GM10248 (cell line): ENCODE results near the gene DCLK1.

Experiments
- CTCF ChIA-PET: fragments of 300-600 bp; sonication (Branson Sonifier 250); formaldehyde crosslinking; extraction: SDS; loops from one replicate; lab custom pipeline; 2021; ENCODE audit warnings: antibody characterized with exemption; lab: Yijun Ruan, JAX
- POLR2A ChIA-PET: fragments of 350-650 bp; sonication (Branson Sonifier 250); formaldehyde crosslinking; extraction: SDS; loops from one replicate; lab custom pipeline; 2020; ENCODE audit warnings: antibody characterized with exemption; lab: Yijun Ruan, JAX
- DNase-seq: peaks from one replicate; pipeline ENCODE4 v3.0.0; 2012; ENCODE audit errors: extremely low spot score
- CTCF ChIP-seq: IDR thresholded peaks from 2 replicates; pipeline ENCODE4 v1.5.1; 2012; ENCODE audit warnings: mild to moderate bottlenecking, low read depth; ENCODE audit errors: extremely low read depth, missing control alignments, control extremely low read depth

DCLK1 gene

GRCh38 chr13:35768073-35768472 lies 363.1 kb downstream of the DCLK1 start:
- DNase-seq: no peak
- no peak for TF ChIP-seq CTCF
- POLR2A ChIA-PET: no interaction called here
- CTCF ChIA-PET: interaction anchor here (1.0 kb wide), 1 partner anchor 10 kb away, joined by 4 read pairs; no protein-coding TSS in a partner anchor

- CTCF ChIA-PET: no interaction called here
- TF ChIP-seq CTCF: no peak
- POLR2A ChIA-PET: no interaction called here
- DNase-seq: no peak
Observed at GRCh38 chr13:35767256-35767976, 363.8 kb downstream of the DCLK1 start.

- POLR2A ChIA-PET: no interaction called here
- no peak for DNase-seq
- no peak for TF ChIP-seq CTCF
- CTCF ChIA-PET: no interaction called here
Observed at GRCh38 chr13:35766663-35767062, 364.5 kb downstream of the DCLK1 start.

GRCh38 chr13:35765941-35766340 lies 365.2 kb downstream of the DCLK1 start:
- TF ChIP-seq CTCF: no peak
- no peak for DNase-seq
- CTCF ChIA-PET: no interaction called here
- POLR2A ChIA-PET: no interaction called here

DNA sequence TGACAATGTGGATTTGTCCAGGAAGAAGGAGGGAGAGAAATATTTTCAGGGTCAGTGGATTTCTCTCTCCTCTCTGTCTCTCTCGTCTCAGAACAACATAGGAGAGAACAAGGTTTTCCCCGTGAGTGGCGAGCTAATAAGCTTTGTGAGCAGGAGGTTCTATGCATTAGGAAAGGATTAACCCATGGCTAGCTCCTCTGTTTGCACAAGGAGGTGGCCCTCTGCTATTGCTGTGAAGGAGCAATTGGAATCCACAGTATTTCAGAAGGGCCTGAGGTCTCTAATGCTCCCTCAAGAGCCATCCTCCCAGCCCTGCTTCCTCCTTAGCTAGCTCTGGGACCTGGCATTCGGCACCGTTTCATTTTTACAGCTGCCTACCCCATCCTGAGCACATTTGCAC lies 365.8 kb downstream of the DCLK1 start:
- CTCF ChIA-PET: no interaction called here
- POLR2A ChIA-PET: no interaction called here
- DNase-seq: no peak
- no peak for TF ChIP-seq CTCF

DNA sequence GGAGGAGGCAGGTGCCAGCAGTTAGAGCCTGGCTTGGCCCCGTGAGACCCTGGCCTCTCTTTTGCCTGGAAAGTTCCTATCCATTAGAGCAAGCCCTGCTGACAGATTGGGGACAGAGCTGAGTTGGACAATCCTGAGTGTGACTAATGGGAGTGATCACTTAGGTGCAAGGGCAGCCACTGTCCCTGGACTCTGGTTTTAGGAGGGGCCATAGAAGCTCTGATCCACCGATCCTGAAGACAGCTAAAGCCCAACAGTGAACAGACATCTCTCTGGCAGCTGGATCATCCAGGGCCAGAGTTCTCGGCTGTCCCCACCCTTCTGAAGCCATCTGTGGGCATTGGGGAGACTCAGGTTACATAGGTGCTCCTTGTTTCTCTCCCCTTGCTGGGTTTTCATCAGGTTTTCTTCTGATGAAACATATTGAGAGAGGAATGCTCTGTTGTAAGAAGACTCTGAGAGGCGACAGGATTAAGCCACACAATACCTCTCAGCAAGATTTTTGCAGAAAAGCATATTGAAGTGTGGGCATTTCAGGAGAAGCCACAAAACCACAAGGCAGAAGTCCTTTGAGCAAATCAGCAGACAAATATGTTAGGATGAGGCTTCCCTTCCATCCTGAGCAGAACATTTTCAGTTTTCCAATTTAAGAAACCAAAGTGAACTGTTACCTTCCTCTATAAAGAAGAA lies 366.7 kb downstream of the DCLK1 start:
- no peak for DNase-seq
- no peak for TF ChIP-seq CTCF
- POLR2A ChIA-PET: no interaction called here
- CTCF ChIA-PET: no interaction called here
